ENCODE data around the gene PSMG4.

DNA sequence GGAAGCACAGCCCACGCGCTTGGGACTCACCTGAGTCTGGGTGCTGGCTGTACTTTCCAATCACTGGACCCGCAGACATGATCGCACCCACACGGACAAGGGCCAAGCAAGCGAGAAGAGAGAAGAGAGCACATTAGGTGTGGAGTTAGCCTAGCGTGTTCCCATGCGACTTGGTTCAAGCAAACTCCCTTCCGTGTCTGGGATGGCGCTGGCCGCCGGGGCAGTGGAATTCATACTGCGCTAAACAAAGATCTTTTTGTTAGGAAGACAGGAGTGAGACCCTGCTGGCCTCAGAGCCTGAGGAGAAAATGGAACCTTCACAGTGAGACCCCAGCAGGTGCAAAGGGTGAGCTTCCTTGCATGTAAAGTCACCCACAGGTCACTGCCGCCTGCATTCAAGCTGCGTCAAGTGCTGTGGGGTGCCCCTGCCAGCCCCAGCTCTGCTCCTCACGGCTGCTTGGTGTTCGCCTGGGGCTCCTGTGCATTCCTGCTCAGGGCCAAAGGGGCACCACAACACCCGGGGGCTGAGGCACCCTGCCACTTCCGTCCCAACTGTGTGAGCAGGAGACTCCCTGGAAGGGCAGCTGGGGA, 26.4 kb downstream of the PSMG4 start:
- TF ChIP-seq, protein P1, sequence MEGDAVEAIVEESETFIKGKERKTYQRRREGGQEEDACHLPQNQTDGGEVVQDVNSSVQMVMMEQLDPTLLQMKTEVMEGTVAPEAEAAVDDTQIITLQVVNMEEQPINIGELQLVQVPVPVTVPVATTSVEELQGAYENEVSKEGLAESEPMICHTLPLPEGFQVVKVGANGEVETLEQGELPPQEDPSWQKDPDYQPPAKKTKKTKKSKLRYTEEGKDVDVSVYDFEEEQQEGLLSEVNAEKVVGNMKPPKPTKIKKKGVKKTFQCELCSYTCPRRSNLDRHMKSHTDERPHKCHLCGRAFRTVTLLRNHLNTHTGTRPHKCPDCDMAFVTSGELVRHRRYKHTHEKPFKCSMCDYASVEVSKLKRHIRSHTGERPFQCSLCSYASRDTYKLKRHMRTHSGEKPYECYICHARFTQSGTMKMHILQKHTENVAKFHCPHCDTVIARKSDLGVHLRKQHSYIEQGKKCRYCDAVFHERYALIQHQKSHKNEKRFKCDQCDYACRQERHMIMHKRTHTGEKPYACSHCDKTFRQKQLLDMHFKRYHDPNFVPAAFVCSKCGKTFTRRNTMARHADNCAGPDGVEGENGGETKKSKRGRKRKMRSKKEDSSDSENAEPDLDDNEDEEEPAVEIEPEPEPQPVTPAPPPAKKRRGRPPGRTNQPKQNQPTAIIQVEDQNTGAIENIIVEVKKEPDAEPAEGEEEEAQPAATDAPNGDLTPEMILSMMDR (IDR thresholded peaks at IDR 0.05; ENCODE audit: insufficient read depth, low read length) = no peak
- TF ChIP-seq POLR2AphosphoS5 (IDR thresholded peaks at IDR 0.05; ENCODE audit: low read depth) = no peak
- TF ChIP-seq GABPA (IDR thresholded peaks at IDR 0.05; ENCODE audit: low read depth) = no peak
- TF ChIP-seq, protein P2, sequence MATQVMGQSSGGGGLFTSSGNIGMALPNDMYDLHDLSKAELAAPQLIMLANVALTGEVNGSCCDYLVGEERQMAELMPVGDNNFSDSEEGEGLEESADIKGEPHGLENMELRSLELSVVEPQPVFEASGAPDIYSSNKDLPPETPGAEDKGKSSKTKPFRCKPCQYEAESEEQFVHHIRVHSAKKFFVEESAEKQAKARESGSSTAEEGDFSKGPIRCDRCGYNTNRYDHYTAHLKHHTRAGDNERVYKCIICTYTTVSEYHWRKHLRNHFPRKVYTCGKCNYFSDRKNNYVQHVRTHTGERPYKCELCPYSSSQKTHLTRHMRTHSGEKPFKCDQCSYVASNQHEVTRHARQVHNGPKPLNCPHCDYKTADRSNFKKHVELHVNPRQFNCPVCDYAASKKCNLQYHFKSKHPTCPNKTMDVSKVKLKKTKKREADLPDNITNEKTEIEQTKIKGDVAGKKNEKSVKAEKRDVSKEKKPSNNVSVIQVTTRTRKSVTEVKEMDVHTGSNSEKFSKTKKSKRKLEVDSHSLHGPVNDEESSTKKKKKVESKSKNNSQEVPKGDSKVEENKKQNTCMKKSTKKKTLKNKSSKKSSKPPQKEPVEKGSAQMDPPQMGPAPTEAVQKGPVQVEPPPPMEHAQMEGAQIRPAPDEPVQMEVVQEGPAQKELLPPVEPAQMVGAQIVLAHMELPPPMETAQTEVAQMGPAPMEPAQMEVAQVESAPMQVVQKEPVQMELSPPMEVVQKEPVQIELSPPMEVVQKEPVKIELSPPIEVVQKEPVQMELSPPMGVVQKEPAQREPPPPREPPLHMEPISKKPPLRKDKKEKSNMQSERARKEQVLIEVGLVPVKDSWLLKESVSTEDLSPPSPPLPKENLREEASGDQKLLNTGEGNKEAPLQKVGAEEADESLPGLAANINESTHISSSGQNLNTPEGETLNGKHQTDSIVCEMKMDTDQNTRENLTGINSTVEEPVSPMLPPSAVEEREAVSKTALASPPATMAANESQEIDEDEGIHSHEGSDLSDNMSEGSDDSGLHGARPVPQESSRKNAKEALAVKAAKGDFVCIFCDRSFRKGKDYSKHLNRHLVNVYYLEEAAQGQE (IDR thresholded peaks at IDR 0.05; ENCODE audit: insufficient replicate concordance, low read depth) = no peak
- TF ChIP-seq SPI1 (IDR thresholded peaks at IDR 0.05; ENCODE audit: borderline replicate concordance, low read depth) = no peak

All from HL-60 (cell line).